ENCODE measurements around the gene PNP.

DNA sequence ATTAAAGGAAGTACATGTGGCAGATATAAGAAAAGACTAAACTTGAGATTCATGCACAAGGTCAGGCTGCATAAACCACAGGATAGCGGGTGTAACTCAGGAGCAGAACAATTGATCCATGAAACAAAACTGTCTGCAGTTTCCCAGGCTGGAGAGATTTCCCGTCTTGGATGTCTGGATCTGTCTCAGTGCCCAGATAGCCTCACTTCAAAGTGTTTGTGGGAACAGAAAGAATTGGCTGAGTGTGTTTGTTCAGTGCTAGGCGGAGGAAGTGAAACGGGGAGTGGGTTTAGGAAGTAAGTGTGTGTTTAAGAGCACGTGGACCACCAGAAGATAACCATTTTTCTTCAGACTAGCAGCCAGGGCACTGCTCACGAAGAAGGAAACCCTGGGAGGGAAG lies 34.7 kb downstream of the PNP start:
- TF ChIP-seq CTCF (IDR thresholded peaks at IDR 0.05; ENCODE audit: poor library complexity) (no peak), EZH2phosphoT487 (IDR thresholded peaks at IDR 0.05; ENCODE audit: low read depth, severe bottlenecking, unreplicated experiment) (no peak)
